ENCODE results near the gene TSPEAR.

- TF ChIP-seq CTCF (IDR thresholded peaks at IDR 0.05; ENCODE audit: low read depth, low read length, poor library complexity, severe bottlenecking) (no peak), EZH2phosphoT487 (IDR thresholded peaks at IDR 0.05; ENCODE audit: borderline replicate concordance, low read length) (no peak)
These were observed 256.4 kb downstream of the TSPEAR start, which contains the start of gene LRRC3 for GRCh38 chr21:44454747-44455523.

Data from DOHH2 (cell line).